H9 (cell line): ENCODE results near the gene OTULIN. TPM values are rescaled to one million over a fixed set of nuclear protein-coding genes. Genes with fewer than 3 reads are reported as not detected.

Experiments
- DNase-seq: peaks from one replicate; pipeline ENCODE4 v3.0.0-alpha.2; 2017
- H2AFZ ChIP-seq: one replicate; pipeline ENCODE4 v1.6.1; 2013; ENCODE audit warnings: mild to moderate bottlenecking, low read length, control low read depth, moderate library complexity
- H2AK5ac ChIP-seq: 2 replicates; pipeline ENCODE4 v1.6.1; 2013; ENCODE audit warnings: low read length, control low read depth, mixed read lengths; ENCODE audit not compliant: insufficient read length
- H2BK120ac ChIP-seq: one replicate; pipeline ENCODE4 v1.6.1; 2013; ENCODE audit warnings: low read depth, mild to moderate bottlenecking, low read length, control low read depth, inconsistent platforms; ENCODE audit not compliant: poor library complexity, severe bottlenecking
- H2BK12ac ChIP-seq: 2 replicates; pipeline ENCODE4 v1.6.1; 2013; ENCODE audit warnings: low read length, control low read depth, mixed read lengths, low read depth; ENCODE audit not compliant: insufficient read length
- H2BK15ac ChIP-seq: 2 replicates; pipeline ENCODE4 v1.6.1; 2013; ENCODE audit warnings: low read depth, low read length, control low read depth
- H2BK20ac ChIP-seq: one replicate; pipeline ENCODE4 v1.6.1; 2013; ENCODE audit warnings: low read depth, mild to moderate bottlenecking, low read length, control low read depth, inconsistent platforms; ENCODE audit not compliant: poor library complexity, severe bottlenecking
- H2BK5ac ChIP-seq: 2 replicates; pipeline ENCODE4 v1.6.1; 2013; ENCODE audit warnings: low read length, control low read depth, mixed read lengths; ENCODE audit not compliant: insufficient read length
- H3K14ac ChIP-seq: 2 replicates; pipeline ENCODE4 v1.6.1; 2013; ENCODE audit warnings: low read length, control low read depth; ENCODE audit not compliant: insufficient read depth
- H3K18ac ChIP-seq: 2 replicates; pipeline ENCODE4 v1.6.1; 2013; ENCODE audit warnings: low read depth, mild to moderate bottlenecking, mixed read lengths, low read length, control low read depth; ENCODE audit not compliant: insufficient read length
- H3K23ac ChIP-seq: 2 replicates; pipeline ENCODE4 v1.6.1; 2013; ENCODE audit warnings: low read length, control low read depth, mixed read lengths, low read depth; ENCODE audit not compliant: insufficient read length
- H3K23me2 ChIP-seq: 2 replicates; pipeline ENCODE4 v1.6.1; 2013; ENCODE audit warnings: low read depth, mild to moderate bottlenecking, mixed read lengths, low read length, control low read depth; ENCODE audit not compliant: insufficient read length, poor library complexity, severe bottlenecking
- H3K27ac ChIP-seq: 2 replicates; pipeline ENCODE4 v1.5.1; 2013; ENCODE audit warnings: low read length, control low read depth, mixed read lengths, low read depth; ENCODE audit not compliant: insufficient read length
- H3K27me3 ChIP-seq: 2 replicates; pipeline ENCODE4 v1.6.1; 2013; ENCODE audit warnings: low read length, control low read depth, inconsistent platforms; ENCODE audit not compliant: insufficient read depth
- H3K4ac ChIP-seq: 2 replicates; pipeline ENCODE4 v1.6.1; 2013; ENCODE audit warnings: low read depth, mild to moderate bottlenecking, control low read depth, inconsistent platforms, low read length, moderate library complexity
- H3K4me1 ChIP-seq: 2 replicates; pipeline ENCODE4 v1.6.1; 2013; ENCODE audit warnings: low read length, control low read depth, inconsistent platforms; ENCODE audit not compliant: insufficient read depth
- H3K4me2 ChIP-seq: 2 replicates; pipeline ENCODE4 v1.6.1; 2013; ENCODE audit warnings: low read length, control low read depth, mixed read lengths; ENCODE audit not compliant: insufficient read length, insufficient read depth
- H3K56ac ChIP-seq: 2 replicates; pipeline ENCODE4 v1.6.1; 2013; ENCODE audit warnings: low read depth, mild to moderate bottlenecking, mixed read lengths, low read length, control low read depth; ENCODE audit not compliant: insufficient read length
- H3K79me1 ChIP-seq: 2 replicates; pipeline ENCODE4 v1.6.1; 2013; ENCODE audit warnings: low read depth, mild to moderate bottlenecking, moderate library complexity, low read length, control low read depth, inconsistent platforms; ENCODE audit not compliant: insufficient read depth, poor library complexity, severe bottlenecking
- H3K79me2 ChIP-seq: 2 replicates; pipeline ENCODE4 v1.6.1; 2013; ENCODE audit warnings: low read length, control low read depth, inconsistent platforms; ENCODE audit not compliant: insufficient read depth
- H3K9ac ChIP-seq: 2 replicates; pipeline ENCODE4 v1.6.1; 2013; ENCODE audit warnings: low read length, control low read depth, mixed read lengths; ENCODE audit not compliant: insufficient read length; ENCODE audit errors: extremely low read depth
- H3K9me3 ChIP-seq: one replicate; pipeline ENCODE4 v1.6.1; 2013; ENCODE audit warnings: low read depth, low read length, inconsistent platforms; ENCODE audit not compliant: control insufficient read depth
- H3T11ph ChIP-seq: one replicate; pipeline ENCODE4 v1.6.1; 2013; ENCODE audit warnings: mild to moderate bottlenecking, low read length, control low read depth, inconsistent platforms
- H4K20me1 ChIP-seq: one replicate; pipeline ENCODE4 v1.6.1; 2013; ENCODE audit not compliant: control insufficient read depth, insufficient read length, insufficient read depth
- H4K5ac ChIP-seq: 2 replicates; pipeline ENCODE4 v1.6.1; 2013; ENCODE audit warnings: low read depth, mild to moderate bottlenecking, mixed read lengths, low read length, control low read depth; ENCODE audit not compliant: insufficient read length
- H4K8ac ChIP-seq: replicated peaks from 2 replicates; pipeline ENCODE4 v1.6.1; 2013; ENCODE audit warnings: low read length, control low read depth, mixed read lengths, low read depth; ENCODE audit not compliant: insufficient read length
- H4K91ac ChIP-seq: 2 replicates; pipeline ENCODE4 v1.6.1; 2013; ENCODE audit warnings: low read depth, mild to moderate bottlenecking, moderate library complexity, mixed read lengths, low read length, control low read depth; ENCODE audit not compliant: insufficient read length
- H3K27ac Mint-ChIP-seq, 3 experiments: 2 replicates in 2 of 3; 3 replicates in 1 of 3; pipeline ENCODE4 v1.8.0; 2020 to 2021; ENCODE audit warnings: mixed read lengths in 3 of 3, mild to moderate bottlenecking in 1 of 3, moderate library complexity in 1 of 3
- H3K27me3 Mint-ChIP-seq: 2 replicates; pipeline ENCODE4 v1.8.0; 2021; ENCODE audit warnings: low read depth, mild to moderate bottlenecking, moderate library complexity, mixed read lengths
- H3K36me3 Mint-ChIP-seq, 3 experiments: 2 replicates in 2 of 3; 3 replicates in 1 of 3; pipeline ENCODE4 v1.8.0; 2020 to 2021; ENCODE audit warnings: low read depth in 3 of 3, mixed read lengths in 3 of 3; ENCODE audit not compliant: insufficient read depth in 1 of 3
- H3K4me1 Mint-ChIP-seq, 2 experiments: 2 replicates each; pipeline ENCODE4 v1.8.0; 2020; ENCODE audit warnings: mixed read lengths in 2 of 2
- H3K4me3 Mint-ChIP-seq, 2 experiments: 2 replicates in 1 of 2; 3 replicates in 1 of 2; pipeline ENCODE4 v1.8.0; 2020 to 2021; ENCODE audit warnings: mild to moderate bottlenecking in 2 of 2, mixed read lengths in 2 of 2, moderate library complexity in 1 of 2
- H3K9me3 Mint-ChIP-seq, 2 experiments: 2 replicates in 1 of 2; 3 replicates in 1 of 2; pipeline ENCODE4 v1.8.0; 2020; ENCODE audit warnings: mild to moderate bottlenecking in 2 of 2, mixed read lengths in 2 of 2, moderate library complexity in 1 of 2
- total RNA-seq: library from RNA; stranded (reverse); gene quantifications from 2 replicates; pipeline ENCODE4 v1.2.1, GENCODE V29; 2021
- TF ChIP-seq, protein P1 (sequence below): fragments of 200-600 bp; sonication (generic); conservative IDR thresholded peaks from 3 replicates; pipeline ENCODE4 v1.8.0; 2021; ENCODE audit warnings: antibody characterized with exemption, mild to moderate bottlenecking

OTULIN gene
- total RNA-seq, 1 experiment from 2014 or later = 35.8 TPM

DNA sequence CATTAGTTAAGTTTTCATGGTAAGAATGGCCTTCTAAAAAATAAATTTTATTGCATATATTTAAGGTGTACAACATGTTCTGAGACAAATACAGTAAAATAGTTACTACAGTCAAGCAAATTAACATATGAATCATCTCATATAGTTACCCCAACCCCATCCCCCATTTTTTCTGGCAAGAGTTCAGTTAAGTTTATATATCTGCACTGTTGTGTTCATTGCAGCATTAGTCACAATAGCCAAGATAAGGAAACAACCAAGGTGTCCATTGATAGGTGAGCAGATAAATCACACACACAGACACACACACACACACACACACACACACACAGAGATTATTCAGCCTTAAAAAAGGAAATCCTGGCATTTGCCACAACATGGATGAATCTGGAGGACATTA is 37.2 kb upstream of the OTULIN start:
- Histone ChIP-seq H3K27me3 (no peaks in the 10 kb centered on the region), H3K79me1 (no peaks in the 10 kb centered on the region), H3K4me2 (no peak overlapping the region), H3K14ac (no peak overlapping the region), H3K9me3 (no peaks in the 10 kb centered on the region), H4K5ac (no peak overlapping the region), H3T11ph (no peak overlapping the region), H3K9ac (no peak overlapping the region), H3K4ac (no peak overlapping the region), H3K79me2 (no peaks in the 10 kb centered on the region), H4K20me1 (no peaks in the 10 kb centered on the region), H2BK120ac (no peak overlapping the region), H4K91ac (no peak overlapping the region), H2BK20ac (no peak overlapping the region), H2BK15ac (no peak overlapping the region), H3K23me2 (no peaks in the 10 kb centered on the region), H2BK5ac (no peak overlapping the region), H3K56ac (no peak overlapping the region), H2AK5ac (no peak overlapping the region), H3K27ac (no peak overlapping the region), H3K23ac (no peak overlapping the region), H2BK12ac (no peak overlapping the region), H4K8ac (no peak overlapping the region), H2AFZ (no peak overlapping the region), H3K18ac (no peak overlapping the region), H3K4me1 (no peaks in the 10 kb centered on the region)
- H3K4me3 Mint-ChIP-seq = no peak overlapping the region
- H3K4me1 Mint-ChIP-seq = 0 out of 4 replicates have a peak, but pooled peaks cover 0 to 3% of the 10 kb centered on the region in 2 experiments
- H3K27ac Mint-ChIP-seq = no peak overlapping the region
- H3K27me3 Mint-ChIP-seq = no peaks in the 10 kb centered on the region
- DNase-seq = no peak
- peaks cover 2 to 4% of the 10 kb centered on the region in 2 experiments; a peak in 2 of 5 replicates for H3K9me3 Mint-ChIP-seq
- TF ChIP-seq, protein P1, sequence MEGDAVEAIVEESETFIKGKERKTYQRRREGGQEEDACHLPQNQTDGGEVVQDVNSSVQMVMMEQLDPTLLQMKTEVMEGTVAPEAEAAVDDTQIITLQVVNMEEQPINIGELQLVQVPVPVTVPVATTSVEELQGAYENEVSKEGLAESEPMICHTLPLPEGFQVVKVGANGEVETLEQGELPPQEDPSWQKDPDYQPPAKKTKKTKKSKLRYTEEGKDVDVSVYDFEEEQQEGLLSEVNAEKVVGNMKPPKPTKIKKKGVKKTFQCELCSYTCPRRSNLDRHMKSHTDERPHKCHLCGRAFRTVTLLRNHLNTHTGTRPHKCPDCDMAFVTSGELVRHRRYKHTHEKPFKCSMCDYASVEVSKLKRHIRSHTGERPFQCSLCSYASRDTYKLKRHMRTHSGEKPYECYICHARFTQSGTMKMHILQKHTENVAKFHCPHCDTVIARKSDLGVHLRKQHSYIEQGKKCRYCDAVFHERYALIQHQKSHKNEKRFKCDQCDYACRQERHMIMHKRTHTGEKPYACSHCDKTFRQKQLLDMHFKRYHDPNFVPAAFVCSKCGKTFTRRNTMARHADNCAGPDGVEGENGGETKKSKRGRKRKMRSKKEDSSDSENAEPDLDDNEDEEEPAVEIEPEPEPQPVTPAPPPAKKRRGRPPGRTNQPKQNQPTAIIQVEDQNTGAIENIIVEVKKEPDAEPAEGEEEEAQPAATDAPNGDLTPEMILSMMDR = no peak
- no peaks in the 10 kb centered on the region for H3K36me3 Mint-ChIP-seq
